CD4-positive, alpha-beta memory T cell (primary cell): Measurements from ENCODE around the gene ANKMY1. TPM values are rescaled to one million over a fixed set of nuclear protein-coding genes. Genes with fewer than 3 reads are reported as not detected.

Source experiments
- CTCF ChIA-PET: fragments of 350-600 bp; sonication (Branson Sonifier 250); formaldehyde crosslinking; loops from one replicate; lab custom pipeline; 2021; ENCODE audit warnings: inconsistent platforms; ENCODE audit not compliant: partially characterized antibody; lab: Charles Lee
- POLR2A ChIA-PET: fragments of 350-600 bp; sonication (Branson Sonifier 250); formaldehyde crosslinking; loops from one replicate; lab custom pipeline; 2021; ENCODE audit not compliant: partially characterized antibody; lab: Charles Lee
- DNase-seq, 5 donors: peaks; one replicate each; pipeline versions ENCODE4 v3.0.0 to v3.0.0-alpha.2; 2020 to 2022; ENCODE audit warnings: mixed read lengths in 1 of 5
- H3K27ac ChIP-seq: one replicate; pipeline ENCODE4 v1.7.0; 2013; ENCODE audit warnings: low read depth, low read length
- H3K27me3 ChIP-seq: 2 replicates; pipeline ENCODE4 v1.7.0; 2013; ENCODE audit warnings: mild to moderate bottlenecking, low read length, moderate library complexity; ENCODE audit not compliant: insufficient read depth
- H3K36me3 ChIP-seq: 2 replicates; pipeline ENCODE4 v1.7.0; 2013; ENCODE audit warnings: mild to moderate bottlenecking, low read length, moderate library complexity; ENCODE audit not compliant: insufficient read depth
- H3K4me1 ChIP-seq: 2 replicates; pipeline ENCODE4 v1.7.0; 2013; ENCODE audit warnings: mild to moderate bottlenecking, low read length, moderate library complexity; ENCODE audit not compliant: insufficient read depth
- H3K4me3 ChIP-seq, 2 donors: one replicate each; pipeline ENCODE4 v1.7.0; 2013; ENCODE audit warnings: low read length in 2 of 2, mild to moderate bottlenecking in 1 of 2
- H3K9me3 ChIP-seq, 2 donors: one replicate each; pipeline ENCODE4 v1.7.0; 2013; ENCODE audit warnings: low read length in 2 of 2, control low read depth in 1 of 2; ENCODE audit not compliant: control insufficient read depth in 1 of 2
- H3K27ac Mint-ChIP-seq, 7 donors: one replicate each; pipeline ENCODE4 v1.8.0; 2020 to 2021; ENCODE audit warnings: mixed read lengths in 7 of 7, mild to moderate bottlenecking in 6 of 7, inconsistent platforms in 3 of 7, moderate library complexity in 3 of 7
- H3K27me3 Mint-ChIP-seq, 2 donors: one replicate each; pipeline ENCODE4 v1.8.0; 2020 to 2021; ENCODE audit warnings: mixed read lengths in 2 of 2
- H3K36me3 Mint-ChIP-seq, 2 donors: one replicate each; pipeline ENCODE4 v1.8.0; 2020 to 2021; ENCODE audit warnings: mixed read lengths in 2 of 2, inconsistent platforms in 1 of 2, mild to moderate bottlenecking in 1 of 2
- H3K4me1 Mint-ChIP-seq, 4 donors: one replicate each; pipeline ENCODE4 v1.8.0; 2020 to 2021; ENCODE audit warnings: mixed read lengths in 4 of 4, mild to moderate bottlenecking in 1 of 4
- H3K4me3 Mint-ChIP-seq, 8 donors: one replicate each; pipeline ENCODE4 v1.8.0; 2020 to 2021; ENCODE audit warnings: mixed read lengths in 8 of 8, mild to moderate bottlenecking in 7 of 8, moderate library complexity in 6 of 8, inconsistent platforms in 3 of 8
- H3K9me3 Mint-ChIP-seq, 8 donors: one replicate each; pipeline ENCODE4 v1.8.0; 2020 to 2021; ENCODE audit warnings: mixed read lengths in 8 of 8, mild to moderate bottlenecking in 5 of 8, inconsistent platforms in 3 of 8, moderate library complexity in 1 of 8
- intact Hi-C: fragments of 100-400 bp; cut with micrococcal nuclease; formaldehyde crosslinking; loops from one replicate; pipeline ENCODE4 v1.15.1; 2023
- polyA plus RNA-seq, 2 donors: library from polyadenylated mRNA; unstranded; fragments of 300-500 nt; fragmentation: Illumina TruSeq; gene quantifications; one replicate each; pipeline ENCODE4 v1.2.3, GENCODE V29; 2021
- total RNA-seq, 2 experiments: library from RNA; stranded (reverse); gene quantifications; one replicate each; pipeline ENCODE4 v1.2.3, GENCODE V29; 2021

ANKMY1 gene
- total and polyA plus RNA-seq, 4 experiments from 2014 or later = 9.4 to 84.8 (median 43.3) TPM

GRCh38 chr2:240460253-240460711 is 97.5 kb downstream of the ANKMY1 start:
- no peaks in the 10 kb centered on the region for H3K4me1 ChIP-seq
- no peaks in the 10 kb centered on the region for H3K27me3 ChIP-seq
- H3K36me3 Mint-ChIP-seq = no peaks in the 10 kb centered on the region
- H3K4me3 Mint-ChIP-seq = no peak overlapping the region
- H3K4me1 Mint-ChIP-seq = no peaks in the 10 kb centered on the region
- intact Hi-C loops = no loop called here
- no peak overlapping the region for H3K27ac ChIP-seq
- peak overlapping the region in 1 of 7 donors; percentile 60 for H3K27ac Mint-ChIP-seq
- CTCF ChIA-PET = no interaction called here
- DNase-seq = peak in 1 of 5 donors; percentile 5
- no peaks in the 10 kb centered on the region for H3K9me3 ChIP-seq
- POLR2A ChIA-PET = no interaction called here
- H3K36me3 ChIP-seq = no peaks in the 10 kb centered on the region
- no peaks in the 10 kb centered on the region for H3K27me3 Mint-ChIP-seq
- no peak overlapping the region for H3K4me3 ChIP-seq
- H3K9me3 Mint-ChIP-seq = no peaks in the 10 kb centered on the region

GRCh38 chr2:240459401-240460252 is 98.2 kb downstream of the ANKMY1 start:
- Mint-ChIP-seq H3K27ac (no peak overlapping the region), H3K27me3 (peaks cover 4 to 5% of the 10 kb centered on the region in 2 donors), H3K9me3 (peaks cover 0 to 1% (median 0%) of the 10 kb centered on the region in 8 donors), H3K4me3 (no peak overlapping the region), H3K4me1 (peaks cover 3 to 5% (median 3%) of the 10 kb centered on the region in 4 donors), H3K36me3 (no peaks in the 10 kb centered on the region)
- ChIA-PET POLR2A (no interaction called here), CTCF (no interaction called here)
- intact Hi-C loops = no loop called here
- Histone ChIP-seq H3K27me3 (peaks cover 5% of the 10 kb centered on the region), H3K4me1 (no peaks in the 10 kb centered on the region), H3K4me3 (no peak overlapping the region), H3K36me3 (no peaks in the 10 kb centered on the region), H3K9me3 (no peaks in the 10 kb centered on the region), H3K27ac (no peak overlapping the region)
- DNase-seq = peak in 1 of 5 donors; percentile 25

- H3K4me1 Mint-ChIP-seq = peaks cover 3 to 11% (median 7%) of the 10 kb centered on the region in 4 donors
- CTCF ChIA-PET = no interaction called here
- no peaks in the 10 kb centered on the region for H3K36me3 ChIP-seq
- H3K4me3 ChIP-seq = no peak overlapping the region
- H3K36me3 Mint-ChIP-seq = no peaks in the 10 kb centered on the region
- no peak overlapping the region for H3K27ac ChIP-seq
- H3K27me3 ChIP-seq = peaks cover 12% of the 10 kb centered on the region
- intact Hi-C loops = no loop called here
- peaks cover 9 to 11% of the 10 kb centered on the region in 2 donors for H3K27me3 Mint-ChIP-seq
- POLR2A ChIA-PET = no interaction called here
- H3K4me1 ChIP-seq = peaks cover 6% of the 10 kb centered on the region
- peak in 1 of 5 donors; percentile 2 for DNase-seq
- no peak overlapping the region for H3K27ac Mint-ChIP-seq
- H3K9me3 Mint-ChIP-seq = peaks cover 0 to 1% (median 0%) of the 10 kb centered on the region in 8 donors
- no peak overlapping the region for H3K4me3 Mint-ChIP-seq
- H3K9me3 ChIP-seq = no peaks in the 10 kb centered on the region
Measured at GRCh38 chr2:240458900-240459391, 98.8 kb downstream of the ANKMY1 start.

- peaks cover 3 to 13% (median 8%) of the 10 kb centered on the region in 4 donors for H3K4me1 Mint-ChIP-seq
- Histone ChIP-seq H3K9me3 (no peaks in the 10 kb centered on the region), H3K4me1 (peaks cover 6% of the 10 kb centered on the region), H3K27me3 (peaks cover 12% of the 10 kb centered on the region), H3K4me3 (no peak overlapping the region), H3K36me3 (no peaks in the 10 kb centered on the region), H3K27ac (no peak overlapping the region)
- intact Hi-C loops = no loop called here
- peaks cover 0 to 1% (median 0%) of the 10 kb centered on the region in 8 donors for H3K9me3 Mint-ChIP-seq
- DNase-seq = peak in 1 of 5 donors; percentile 32
- no peak overlapping the region for H3K27ac Mint-ChIP-seq
- ChIA-PET CTCF (no interaction called here), POLR2A (no interaction called here)
- H3K36me3 Mint-ChIP-seq = no peaks in the 10 kb centered on the region
- H3K27me3 Mint-ChIP-seq = peaks cover 10 to 12% of the 10 kb centered on the region in 2 donors
- H3K4me3 Mint-ChIP-seq = no peak overlapping the region
Measured at GRCh38 chr2:240458044-240458899, 99.5 kb downstream of the ANKMY1 start.

GRCh38 chr2:240457223-240458043 is 100.4 kb downstream of the ANKMY1 start:
- H3K36me3 ChIP-seq = no peaks in the 10 kb centered on the region
- peak in 1 of 5 donors; percentile 18 for DNase-seq
- CTCF ChIA-PET = no interaction called here
- Mint-ChIP-seq H3K27me3 (peaks cover 10 to 12% of the 10 kb centered on the region in 2 donors), H3K4me3 (no peak overlapping the region), H3K27ac (no peak overlapping the region), H3K36me3 (no peaks in the 10 kb centered on the region), H3K4me1 (peaks cover 3 to 13% (median 8%) of the 10 kb centered on the region in 4 donors), H3K9me3 (peaks cover 0 to 1% (median 0%) of the 10 kb centered on the region in 8 donors)
- intact Hi-C loops = no loop called here
- H3K4me1 ChIP-seq = peaks cover 6% of the 10 kb centered on the region
- H3K4me3 ChIP-seq = no peak overlapping the region
- peaks cover 12% of the 10 kb centered on the region for H3K27me3 ChIP-seq
- H3K27ac ChIP-seq = no peak overlapping the region
- POLR2A ChIA-PET = no interaction called here
- no peaks in the 10 kb centered on the region for H3K9me3 ChIP-seq

GRCh38 chr2:240456447-240457222 is 101.2 kb downstream of the ANKMY1 start:
- peak in 1 of 5 donors; percentile 29 for DNase-seq
- H3K27me3 Mint-ChIP-seq = peaks cover 14 to 18% of the 10 kb centered on the region in 2 donors
- ChIA-PET CTCF (no interaction called here), POLR2A (no interaction called here)
- H3K4me3 Mint-ChIP-seq = no peak overlapping the region
- H3K9me3 Mint-ChIP-seq = peaks cover 0 to 1% (median 0%) of the 10 kb centered on the region in 8 donors
- intact Hi-C loops = no loop called here
- Histone ChIP-seq H3K27ac (no peak overlapping the region), H3K4me1 (peaks cover 11% of the 10 kb centered on the region), H3K4me3 (no peak overlapping the region), H3K36me3 (no peaks in the 10 kb centered on the region), H3K27me3 (peaks cover 17% of the 10 kb centered on the region), H3K9me3 (no peaks in the 10 kb centered on the region)
- H3K27ac Mint-ChIP-seq = no peak overlapping the region
- peaks cover 4 to 18% (median 8%) of the 10 kb centered on the region in 4 donors for H3K4me1 Mint-ChIP-seq
- no peaks in the 10 kb centered on the region for H3K36me3 Mint-ChIP-seq
